PFSK-1 (cell line): ENCODE data around the gene PSMA8.

Source experiments
- POLR2AphosphoS5 ChIP-seq: IDR thresholded peaks from 2 replicates; pipeline ENCODE4 v1.6.1; 2012; ENCODE audit warnings: low read depth, mild to moderate bottlenecking, control low read depth, low read length, moderate library complexity
- REST ChIP-seq, 2 experiments: IDR thresholded peaks; 2 replicates each; pipeline versions ENCODE4 v1.6.1 to v1.8.0; 2011 to 2012; ENCODE audit warnings: low read depth in 2 of 2, low read length in 2 of 2, control low read depth in 1 of 2, inconsistent platforms in 1 of 2, mild to moderate bottlenecking in 1 of 2, moderate library complexity in 1 of 2; ENCODE audit not compliant: insufficient read depth in 1 of 2

GRCh38 chr18:26225022-26225693 lies 91.5 kb downstream of the PSMA8 start:
- TF ChIP-seq REST (IDR thresholded peaks at IDR 0.05; ENCODE audit: insufficient read depth in 1 of 2, low read depth in 2 of 2, low read length in 2 of 2) (no peak), POLR2AphosphoS5 (no peak)
